GM23338 (cell line): Measurements from ENCODE around the gene PRELP. TPM values are rescaled to one million over a fixed set of nuclear protein-coding genes. Genes with fewer than 3 reads are reported as not detected.

Source experiments
- ATAC-seq: fragments of 200-7000 bp; cut with Tn5 transposase; 3 replicates; pipeline ENCODE4 v1.9.1; 2020
- DNase-seq: peaks from one replicate; pipeline ENCODE4 v3.0.0-alpha.2; 2015; ENCODE audit warnings: low spot score
- H2AFZ ChIP-seq: fragments of 200-600 bp; sonication (generic); 2 replicates; pipeline ENCODE4 v1.8.0; 2016; ENCODE audit warnings: antibody characterized with exemption, mild to moderate bottlenecking, moderate library complexity
- H3F3A ChIP-seq: fragments of 200-600 bp; sonication (generic); replicated peaks from 2 replicates; pipeline ENCODE4 v1.8.0; 2017; ENCODE audit warnings: antibody characterized with exemption, mixed run types, low read depth
- H3K27ac ChIP-seq: fragments of 200-600 bp; sonication (generic); 2 replicates; pipeline ENCODE4 v1.6.1; 2016; ENCODE audit warnings: low read depth
- H3K27me3 ChIP-seq: fragments of 200-600 bp; sonication (generic); 2 replicates; pipeline ENCODE4 v1.8.0; 2016; ENCODE audit warnings: mild to moderate bottlenecking, mixed run types, moderate library complexity; ENCODE audit not compliant: insufficient read depth
- H3K36me3 ChIP-seq: fragments of 200-600 bp; sonication (generic); 2 replicates; pipeline ENCODE4 v1.8.0; 2016; ENCODE audit warnings: mild to moderate bottlenecking; ENCODE audit not compliant: insufficient read depth
- H3K4me1 ChIP-seq: fragments of 200-600 bp; sonication (generic); 2 replicates; pipeline ENCODE4 v1.8.0; 2016; ENCODE audit warnings: mild to moderate bottlenecking, moderate library complexity; ENCODE audit not compliant: insufficient read depth
- H3K4me2 ChIP-seq: fragments of 200-600 bp; sonication (generic); 2 replicates; pipeline ENCODE4 v1.7.1; 2017; ENCODE audit warnings: mixed run types
- H3K4me3 ChIP-seq: fragments of 200-600 bp; sonication (generic); 2 replicates; pipeline ENCODE4 v1.6.1; 2016; ENCODE audit warnings: mixed run types
- H3K79me2 ChIP-seq: fragments of 200-600 bp; sonication (generic); replicated peaks from 2 replicates; pipeline ENCODE4 v1.8.0; 2017; ENCODE audit warnings: mild to moderate bottlenecking; ENCODE audit not compliant: insufficient read depth
- H3K9me2 ChIP-seq: fragments of 200-600 bp; sonication (generic); 2 replicates; pipeline ENCODE4 v1.8.0; 2017; ENCODE audit not compliant: insufficient read depth
- H4K20me1 ChIP-seq: fragments of 200-600 bp; sonication (generic); replicated peaks from 2 replicates; pipeline ENCODE4 v1.8.0; 2017; ENCODE audit warnings: mild to moderate bottlenecking; ENCODE audit not compliant: insufficient read depth
- H3K27ac Mint-ChIP-seq: 2 replicates; pipeline ENCODE4 v1.8.0; 2020; ENCODE audit warnings: inconsistent platforms, mild to moderate bottlenecking, moderate library complexity, mixed read lengths
- H3K27me3 Mint-ChIP-seq: 3 replicates; pipeline ENCODE4 v1.8.0; 2022; ENCODE audit warnings: low read depth, mild to moderate bottlenecking, moderate library complexity, mixed read lengths, inconsistent platforms; ENCODE audit not compliant: insufficient read depth, poor library complexity
- H3K36me3 Mint-ChIP-seq: 3 replicates; pipeline ENCODE4 v1.8.0; 2021; ENCODE audit warnings: low read depth, mild to moderate bottlenecking, inconsistent platforms, moderate library complexity, mixed read lengths
- H3K4me1 Mint-ChIP-seq: 3 replicates; pipeline ENCODE4 v1.8.0; 2020; ENCODE audit warnings: mild to moderate bottlenecking, inconsistent platforms, mixed read lengths
- H3K4me3 Mint-ChIP-seq: 3 replicates; pipeline ENCODE4 v1.8.0; 2021; ENCODE audit warnings: moderate library complexity, mild to moderate bottlenecking, inconsistent platforms, mixed read lengths
- H3K9me3 Mint-ChIP-seq: 3 replicates; pipeline ENCODE4 v1.8.0; 2020; ENCODE audit warnings: moderate library complexity, mild to moderate bottlenecking, inconsistent platforms, mixed read lengths
- CREB1 ChIP-seq: fragments of 250-450 bp; sonication (Bioruptor Pico); IDR thresholded peaks from 2 replicates; pipeline ENCODE4 v1.5.0; 2020; ENCODE audit warnings: low read depth, mild to moderate bottlenecking, moderate library complexity
- CTCF ChIP-seq, 2 experiments: fragments of 200-600 bp in 1 of 2; sonication (generic) in 1 of 2; conservative IDR thresholded peaks; 2 replicates each; pipeline versions ENCODE4 v1.5.1 to v1.6.1; 2016 to 2017; ENCODE audit warnings: antibody characterized with exemption in 2 of 2, low read depth in 2 of 2, mild to moderate bottlenecking in 2 of 2, moderate library complexity in 1 of 2
- ETS1 ChIP-seq: IDR thresholded peaks from 2 replicates; pipeline ENCODE4 v1.6.1; 2016; ENCODE audit warnings: antibody characterized with exemption
- EZH2 ChIP-seq: fragments of 200-600 bp; sonication (generic); IDR thresholded peaks from one replicate; pipeline ENCODE4 v1.8.0; 2017; ENCODE audit warnings: antibody characterized with exemption, mild to moderate bottlenecking, low read depth; ENCODE audit not compliant: unreplicated experiment
- EZH2phosphoT487 ChIP-seq: fragments of 200-600 bp; sonication (generic); IDR thresholded peaks from one replicate; pipeline ENCODE4 v1.8.1; 2018; ENCODE audit warnings: antibody characterized with exemption; ENCODE audit not compliant: unreplicated experiment
- JUNB ChIP-seq: IDR thresholded peaks from one replicate; pipeline ENCODE4 v1.6.1; 2016; ENCODE audit warnings: antibody characterized with exemption; ENCODE audit not compliant: unreplicated experiment
- NANOG ChIP-seq: IDR thresholded peaks from 2 replicates; pipeline ENCODE4 v1.6.1; 2016; ENCODE audit warnings: antibody characterized with exemption, borderline replicate concordance
- POLR2AphosphoS5 ChIP-seq: IDR thresholded peaks from 2 replicates; pipeline ENCODE4 v1.6.1; 2016; ENCODE audit warnings: antibody characterized with exemption, low read depth
- REST ChIP-seq: IDR thresholded peaks from one replicate; pipeline ENCODE4 v1.6.1; 2018; ENCODE audit warnings: antibody characterized with exemption; ENCODE audit not compliant: unreplicated experiment
- STAT1 ChIP-seq: IDR thresholded peaks from one replicate; pipeline ENCODE4 v1.6.1; 2016; ENCODE audit warnings: antibody characterized with exemption; ENCODE audit not compliant: unreplicated experiment
- ZNF114 ChIP-seq: fragments of 250-450 bp; sonication (Bioruptor Pico); IDR thresholded peaks from 2 replicates; pipeline ENCODE4 v1.5.0; 2020; ENCODE audit warnings: mild to moderate bottlenecking, moderate library complexity
- ZNF331 ChIP-seq: fragments of 250-450 bp; sonication (Bioruptor Pico); IDR thresholded peaks from 2 replicates; pipeline ENCODE4 v1.5.0; 2020; ENCODE audit warnings: low read depth, mild to moderate bottlenecking, moderate library complexity
- ZNF462 ChIP-seq: fragments of 250-450 bp; sonication (Bioruptor Pico); IDR thresholded peaks from 2 replicates; pipeline ENCODE4 v1.5.0; 2020; ENCODE audit warnings: mild to moderate bottlenecking, moderate library complexity
- polyA plus RNA-seq: library from polyadenylated mRNA; unstranded; fragments of >200 nt; fragmentation: Nextera tagmentation; extraction: Ambion mirVana; gene quantifications from 2 replicates; pipeline ENCODE4 v1.2.1, GENCODE V29; 2016
- total RNA-seq: library from RNA; depleted of rRNA; stranded (reverse); fragments of >200 nt; shearing (Covaris generic); gene quantifications from 2 replicates; pipeline ENCODE4 v1.2.3, GENCODE V29; 2014

PRELP gene
- total and polyA plus RNA-seq, 2 experiments from 2014 or later: 0.03 TPM

- Mint-ChIP-seq H3K4me1 (peaks cover 35% of the 10 kb centered on the region), H3K9me3 (no peaks in the 10 kb centered on the region; the same call in 2 of the 3 replicates), H3K36me3 (no peaks in the 10 kb centered on the region), H3K27me3 (peaks cover 20% of the 10 kb centered on the region), H3K27ac (no peak overlapping the region), H3K4me3 (no peak overlapping the region; the same call in 2 of the 3 replicates)
- ATAC-seq: no peak
- Histone ChIP-seq H3K27ac (no peak overlapping the region), H3K79me2 (no peaks in the 10 kb centered on the region), H3K36me3 (no peaks in the 10 kb centered on the region), H3K27me3 (peaks cover 11% of the 10 kb centered on the region), H3F3A (no peaks in the 10 kb centered on the region), H4K20me1 (no peaks in the 10 kb centered on the region), H3K9me2 (no peaks in the 10 kb centered on the region), H3K4me2 (no peak overlapping the region), H2AFZ (no peak overlapping the region), H3K4me3 (no peak overlapping the region), H3K4me1 (peaks cover 28% of the 10 kb centered on the region)
- no peak for DNase-seq
- no peak for TF ChIP-seq CTCF (conservative IDR thresholded peaks at IDR 0.05; ENCODE audit: low read depth in 2 of 2)
- no peak for TF ChIP-seq EZH2phosphoT487
- TF ChIP-seq STAT1: no peak
- TF ChIP-seq JUNB: no peak
- TF ChIP-seq ZNF114: no peak
- TF ChIP-seq ETS1: no peak
- TF ChIP-seq NANOG: no peak
- TF ChIP-seq CREB1: no peak
- no peak for TF ChIP-seq REST
- no peak for TF ChIP-seq POLR2AphosphoS5
- TF ChIP-seq EZH2: no peak
- no peak for TF ChIP-seq ZNF331
- TF ChIP-seq ZNF462 (CRISPR knock-in tag): no peak
Measured at GRCh38 chr1:203526130-203526529, 50.5 kb downstream of the PRELP start.
